Suprapubic skin (tissue), 4 donors: Measurements from ENCODE around the gene DHX30.

Experiments used
- CTCF ChIP-seq, 2 donors: fragments of 200-600 bp in 1 of 2; fragments of 450-650 bp in 1 of 2; sonication (generic) in 1 of 2; IDR thresholded peaks; one replicate each; pipeline ENCODE4 v1.5.1; 2016 to 2019; ENCODE audit warnings: antibody characterized with exemption in 2 of 2, mild to moderate bottlenecking in 1 of 2, moderate library complexity in 1 of 2
- POLR2A ChIP-seq, 2 donors: fragments of 450-650 bp; IDR thresholded peaks; one replicate each; pipeline ENCODE4 v1.6.1; 2017; ENCODE audit warnings: antibody characterized with exemption in 2 of 2, mild to moderate bottlenecking in 2 of 2, moderate library complexity in 2 of 2
- POLR2AphosphoS5 ChIP-seq, 3 donors: sonication (generic); formaldehyde crosslinking; IDR thresholded peaks; one replicate each; pipeline ENCODE4 v1.6.1; 2017; ENCODE audit warnings: antibody characterized with exemption in 3 of 3

DNA sequence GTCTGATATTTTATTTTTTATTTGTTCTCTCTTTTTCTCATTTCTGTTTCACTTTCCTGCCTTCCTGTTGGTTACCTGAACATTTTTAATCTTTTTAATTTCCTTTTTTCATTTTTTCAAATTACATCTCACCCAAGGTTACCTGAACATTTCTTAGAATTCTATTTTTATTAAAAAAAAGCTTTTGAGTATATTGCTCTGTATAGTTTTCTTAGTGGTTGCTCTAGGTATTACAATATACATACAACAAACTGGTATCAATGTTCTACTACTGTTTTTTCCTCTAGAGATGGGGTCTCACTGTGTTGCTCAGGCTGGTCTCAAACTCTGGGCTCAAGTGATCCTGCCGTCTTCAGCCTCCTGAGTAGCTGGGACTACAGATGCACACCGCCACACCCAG is 79.4 kb downstream of the DHX30 start:
- TF ChIP-seq CTCF (IDR thresholded peaks at IDR 0.05) (no peak), POLR2AphosphoS5 (IDR thresholded peaks at IDR 0.05) (no peak), POLR2A (IDR thresholded peaks at IDR 0.05) (no peak)
